Activated CD8-positive, alpha-beta memory T cell treated with anti-CD3 and anti-CD28 coated beads, Interleukin-2, amount 50 U/mL, for 4 hours (primary cell): ENCODE results near the gene YTHDF1.
"Not testable (repeated sequence)": the region's sequence is repeated elsewhere in the genome, so short reads cannot be mapped to it uniquely, and the experiment has no call there.

Source experiments
- DNase-seq: peaks from one replicate; pipeline ENCODE4 v3.0.0-alpha.2; 2020

Gene YTHDF1

GRCh38 chr20:63226042-63226943, 10.4 kb upstream of the YTHDF1 start:
- no peak for DNase-seq

- DNase-seq: no peak
These were observed 9.1 kb upstream of the YTHDF1 start for GRCh38 chr20:63225082-63225454.

- DNase-seq: no peak
These were observed 8.6 kb upstream of the YTHDF1 start for GRCh38 chr20:63224412-63225081.

GRCh38 chr20:63223826-63224207, 7.9 kb upstream of the YTHDF1 start:
- no peak for DNase-seq

GRCh38 chr20:63223121-63223825, 7.3 kb upstream of the YTHDF1 start:
- DNase-seq: peak; percentile 42

- no peak for DNase-seq
These were observed 6.6 kb upstream of the YTHDF1 start for GRCh38 chr20:63222541-63222940.

- not testable (repeated sequence) for DNase-seq
These were observed 5.6 kb upstream of the YTHDF1 start for GRCh38 chr20:63221400-63222053.

- DNase-seq: no peak
These were observed 4.9 kb upstream of the YTHDF1 start for GRCh38 chr20:63220696-63221399.

- no peak for DNase-seq
These were observed 4.1 kb upstream of the YTHDF1 start for GRCh38 chr20:63219866-63220521.

- no peak for DNase-seq
These were observed 3.5 kb upstream of the YTHDF1 start for GRCh38 chr20:63219447-63219821.

GRCh38 chr20:63218701-63219446, 2.9 kb upstream of the YTHDF1 start:
- DNase-seq: no peak

- no peak for DNase-seq
These were observed 1.8 kb upstream of the YTHDF1 start for GRCh38 chr20:63217706-63218105.

GRCh38 chr20:63216849-63217471, 1.0 kb upstream of the YTHDF1 start:
- DNase-seq: no peak

- DNase-seq: no peak
These were observed 560 bp downstream of the YTHDF1 start for GRCh38 chr20:63215101-63216040.

GRCh38 chr20:63214514-63214913, 1.4 kb downstream of the YTHDF1 start:
- no peak for DNase-seq

GRCh38 chr20:63212792-63213191, 3.1 kb downstream of the YTHDF1 start:
- DNase-seq: no peak

- DNase-seq: no peak
These were observed 3.6 kb downstream of the YTHDF1 start for GRCh38 chr20:63212393-63212730.

- DNase-seq: no peak
These were observed 5.8 kb downstream of the YTHDF1 start for GRCh38 chr20:63210011-63210605.

- DNase-seq: no peak
These were observed 7.5 kb downstream of the YTHDF1 start for GRCh38 chr20:63208346-63208909.
